IgD-negative memory B cell (primary cell): ENCODE results near the gene KCND1. TPM values are rescaled to one million over a fixed set of nuclear protein-coding genes. Genes with fewer than 3 reads are reported as not detected.

Experiments
- H3K27ac Mint-ChIP-seq, 3 donors: one replicate each; pipeline ENCODE4 v1.8.0; 2020 to 2022; ENCODE audit warnings: mild to moderate bottlenecking in 3 of 3, mixed read lengths in 3 of 3, moderate library complexity in 1 of 3
- H3K27me3 Mint-ChIP-seq: one replicate; pipeline ENCODE4 v1.8.0; 2021; ENCODE audit warnings: mixed read lengths
- H3K36me3 Mint-ChIP-seq: one replicate; pipeline ENCODE4 v1.8.0; 2020; ENCODE audit warnings: mild to moderate bottlenecking, mixed read lengths
- H3K4me1 Mint-ChIP-seq, 3 donors: one replicate each; pipeline ENCODE4 v1.8.0; 2020 to 2022; ENCODE audit warnings: mixed read lengths in 3 of 3, mild to moderate bottlenecking in 1 of 3
- H3K4me3 Mint-ChIP-seq, 4 donors: one replicate each; pipeline ENCODE4 v1.8.0; 2020 to 2022; ENCODE audit warnings: mild to moderate bottlenecking in 4 of 4, mixed read lengths in 4 of 4, moderate library complexity in 3 of 4
- H3K9me3 Mint-ChIP-seq, 3 donors: one replicate each; pipeline ENCODE4 v1.8.0; 2020 to 2021; ENCODE audit warnings: mixed read lengths in 3 of 3, mild to moderate bottlenecking in 1 of 3
- polyA plus RNA-seq: library from polyadenylated mRNA; unstranded; fragments of 300-500 nt; fragmentation: Illumina TruSeq; gene quantifications from one replicate; pipeline ENCODE4 v1.2.3, GENCODE V29; 2021

The KCND1 gene
- polyA plus RNA-seq, 1 donor from 2014 or later: 0.13 TPM

GRCh38 chrX:48961585-48962091, 10.0 kb downstream of the KCND1 start:
- Mint-ChIP-seq H3K27ac (peak overlapping the region in 2 of 3 donors; percentile 67 to 99), H3K9me3 (no peaks in the 10 kb centered on the region), H3K36me3 (no peaks in the 10 kb centered on the region), H3K27me3 (peaks cover 6% of the 10 kb centered on the region), H3K4me1 (peaks cover 18 to 36% (median 24%) of the 10 kb centered on the region in 3 donors), H3K4me3 (peak overlapping the region in 3 of 4 donors; percentile 10 to 57 (median 52))

DNA sequence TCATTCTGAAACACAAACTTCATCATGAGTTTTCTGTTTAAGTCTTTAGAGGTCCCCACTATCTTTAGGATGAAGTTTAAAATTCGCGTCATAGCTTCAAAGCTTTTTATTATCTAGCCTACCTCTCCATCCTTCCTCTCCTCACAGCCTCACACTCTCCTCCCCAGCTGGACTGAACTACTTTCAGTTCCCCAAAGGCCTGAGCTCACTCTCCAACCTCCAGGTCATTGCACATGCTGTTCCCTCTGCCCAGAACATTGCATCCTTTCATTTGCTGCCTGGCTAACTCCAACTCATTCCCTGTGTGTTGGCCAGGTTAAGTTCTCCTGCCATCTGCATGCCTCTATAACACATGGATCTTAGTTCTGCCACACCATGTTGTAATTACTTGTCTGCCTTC, 11.4 kb downstream of the KCND1 start:
- H3K4me1 Mint-ChIP-seq: peaks cover 18 to 38% (median 24%) of the 10 kb centered on the region in 3 donors
- H3K27me3 Mint-ChIP-seq: peaks cover 6% of the 10 kb centered on the region
- H3K4me3 Mint-ChIP-seq: peak overlapping the region in 3 of 4 donors; percentile 58 to 84 (median 81)
- no peaks in the 10 kb centered on the region for H3K36me3 Mint-ChIP-seq
- peak overlapping the region; percentile 29 to 99 (median 69) for H3K27ac Mint-ChIP-seq
- H3K9me3 Mint-ChIP-seq: no peaks in the 10 kb centered on the region

- H3K9me3 Mint-ChIP-seq: no peaks in the 10 kb centered on the region
- peak overlapping the region; percentile 98 to 100 (median 99) for H3K27ac Mint-ChIP-seq
- H3K27me3 Mint-ChIP-seq: peaks cover 6% of the 10 kb centered on the region
- peak overlapping the region; percentile 97 to 100 (median 98) for H3K4me3 Mint-ChIP-seq
- H3K4me1 Mint-ChIP-seq: peaks cover 18 to 41% (median 30%) of the 10 kb centered on the region in 3 donors
- no peaks in the 10 kb centered on the region for H3K36me3 Mint-ChIP-seq
Measured at GRCh38 chrX:48958635-48959094, 13.0 kb downstream of the KCND1 start.

GRCh38 chrX:48957827-48958634, 13.6 kb downstream of the KCND1 start:
- H3K4me1 Mint-ChIP-seq: peaks cover 18 to 44% (median 30%) of the 10 kb centered on the region in 3 donors
- peak overlapping the region; percentile 97 to 100 (median 98) for H3K4me3 Mint-ChIP-seq
- H3K9me3 Mint-ChIP-seq: no peaks in the 10 kb centered on the region

DNA sequence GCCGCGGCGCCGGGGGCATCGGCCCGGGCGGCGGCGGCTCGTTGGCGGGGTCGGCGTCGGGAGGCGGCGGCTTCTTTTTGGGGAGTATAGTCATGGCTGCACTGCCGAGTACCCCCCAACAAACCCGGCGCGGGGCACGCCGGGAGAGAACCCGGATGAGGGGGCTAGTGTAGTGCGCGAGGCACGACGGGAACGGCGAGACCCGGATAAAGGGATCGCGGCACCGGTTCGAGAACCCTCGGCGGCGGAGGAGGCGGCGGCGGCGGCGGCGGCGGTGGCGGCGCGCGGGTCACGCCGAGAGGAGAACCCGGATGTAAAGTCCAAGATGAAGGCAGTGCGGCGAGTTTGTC, 14.2 kb downstream of the KCND1 start, which contains the start of gene OTUD5:
Gene OTUD5 (minus strand): TSS at position 131 of the 350 bp plus-strand sequence. CDS start 37 bp downstream, at position 94.
- H3K4me1 Mint-ChIP-seq: peaks cover 18 to 48% (median 30%) of the 10 kb centered on the region in 3 donors
- peak within 1 kb of the TSS; percentile 97 to 100 (median 98) for H3K4me3 Mint-ChIP-seq
- H3K27me3 Mint-ChIP-seq: peaks cover 6% of the 10 kb centered on the region
- peak within 1 kb of the TSS; percentile 98 to 100 (median 99) for H3K27ac Mint-ChIP-seq
- H3K9me3 Mint-ChIP-seq: no peaks in the 10 kb centered on the region
- H3K36me3 Mint-ChIP-seq: no peaks in the 10 kb centered on the region

More at GRCh38 chrX:48957827-48958634, 13.6 kb downstream of the KCND1 start:
- Mint-ChIP-seq H3K36me3 (no peaks in the 10 kb centered on the region), H3K27ac (peak overlapping the region; percentile 98 to 100 (median 99)), H3K27me3 (peaks cover 6% of the 10 kb centered on the region)

- H3K27ac Mint-ChIP-seq: peak overlapping the region; percentile 86 to 99 (median 98)
- no peaks in the 10 kb centered on the region for H3K36me3 Mint-ChIP-seq
- peaks cover 17 to 46% (median 30%) of the 10 kb centered on the region in 3 donors for H3K4me1 Mint-ChIP-seq
- H3K4me3 Mint-ChIP-seq: peak overlapping the region; percentile 79 to 97 (median 88)
- no peaks in the 10 kb centered on the region for H3K9me3 Mint-ChIP-seq
- peaks cover 6% of the 10 kb centered on the region for H3K27me3 Mint-ChIP-seq
Measured at GRCh38 chrX:48956728-48957414, 14.8 kb downstream of the KCND1 start.

DNA sequence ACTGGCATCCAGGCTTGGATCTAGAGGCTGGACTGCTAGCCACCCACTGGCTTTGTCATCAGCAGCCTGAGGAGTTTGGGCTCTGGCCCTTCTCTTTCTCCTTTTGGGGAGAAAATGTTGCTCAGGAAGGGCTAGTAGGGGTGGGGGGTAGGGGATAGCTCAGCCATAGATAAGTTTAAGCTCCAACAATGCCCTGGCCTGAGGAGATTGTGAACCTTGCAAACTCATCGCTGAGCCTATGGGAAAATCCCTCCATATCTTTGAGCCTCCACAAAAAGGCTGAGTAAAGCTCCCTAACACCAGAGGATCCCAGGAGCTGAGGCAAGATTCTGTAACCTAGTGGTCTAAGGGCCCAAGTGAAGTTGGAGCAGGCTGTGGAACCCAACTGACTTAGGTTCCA, 23.1 kb downstream of the KCND1 start:
- no peaks in the 10 kb centered on the region for H3K9me3 Mint-ChIP-seq
- peaks cover 7 to 22% (median 10%) of the 10 kb centered on the region in 3 donors for H3K4me1 Mint-ChIP-seq
- H3K27ac Mint-ChIP-seq: peak overlapping the region in 2 of 3 donors; percentile 21 to 62
- H3K4me3 Mint-ChIP-seq: no peak overlapping the region
- H3K36me3 Mint-ChIP-seq: peaks cover 2% of the 10 kb centered on the region
- peaks cover 4% of the 10 kb centered on the region for H3K27me3 Mint-ChIP-seq

- Mint-ChIP-seq H3K4me3 (peak overlapping the region in 2 of 4 donors; percentile 38 to 39), H3K27ac (peak overlapping the region; percentile 16 to 84 (median 45)), H3K9me3 (no peaks in the 10 kb centered on the region), H3K36me3 (peaks cover 4% of the 10 kb centered on the region), H3K27me3 (peaks cover 4% of the 10 kb centered on the region), H3K4me1 (peaks cover 26 to 28% (median 28%) of the 10 kb centered on the region in 3 donors)
Measured at GRCh38 chrX:48945517-48946348, 25.9 kb downstream of the KCND1 start.

DNA sequence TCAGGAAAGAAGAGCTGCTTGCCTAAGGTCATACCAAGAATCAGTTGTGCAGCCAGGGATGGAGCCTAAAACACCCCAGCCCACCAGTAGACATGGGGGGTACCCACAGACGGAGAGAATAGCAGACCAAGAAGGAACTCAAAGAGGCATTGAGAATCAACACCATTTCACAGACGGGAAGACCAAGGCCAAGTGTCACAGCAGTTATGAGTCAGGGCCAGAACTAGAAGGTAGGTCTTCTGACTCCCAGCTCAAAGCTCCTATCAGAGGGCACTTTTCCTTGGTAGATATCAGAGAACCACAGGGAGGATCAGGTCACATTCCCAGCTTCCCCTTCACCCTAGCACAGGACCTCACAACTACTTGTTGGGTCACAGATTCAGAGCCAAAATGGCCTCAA, 28.7 kb downstream of the KCND1 start:
- H3K4me1 Mint-ChIP-seq: peaks cover 43 to 53% (median 51%) of the 10 kb centered on the region in 3 donors
- peaks cover 5% of the 10 kb centered on the region for H3K36me3 Mint-ChIP-seq
- H3K9me3 Mint-ChIP-seq: no peaks in the 10 kb centered on the region
- H3K27ac Mint-ChIP-seq: peak overlapping the region; percentile 83 to 99 (median 94)
- peak overlapping the region in 2 of 4 donors; percentile 25 to 43 for H3K4me3 Mint-ChIP-seq
- peaks cover 11% of the 10 kb centered on the region for H3K27me3 Mint-ChIP-seq

- Mint-ChIP-seq H3K4me1 (peaks cover 47 to 70% (median 66%) of the 10 kb centered on the region in 3 donors), H3K27ac (peak overlapping the region; percentile 98 to 99 (median 99)), H3K27me3 (peaks cover 9% of the 10 kb centered on the region), H3K9me3 (no peaks in the 10 kb centered on the region), H3K36me3 (peaks cover 13% of the 10 kb centered on the region), H3K4me3 (peak overlapping the region in 3 of 4 donors; percentile 64 to 89 (median 81))
Measured at GRCh38 chrX:48940404-48940955, 31.2 kb downstream of the KCND1 start.

GRCh38 chrX:48939524-48940228, 32.0 kb downstream of the KCND1 start:
- Mint-ChIP-seq H3K36me3 (peaks cover 13% of the 10 kb centered on the region), H3K27ac (peak overlapping the region; percentile 98 to 99 (median 99)), H3K4me1 (peaks cover 50 to 77% (median 73%) of the 10 kb centered on the region in 3 donors), H3K27me3 (peaks cover 9% of the 10 kb centered on the region), H3K4me3 (peak overlapping the region; percentile 77 to 89 (median 84)), H3K9me3 (no peaks in the 10 kb centered on the region)

DNA sequence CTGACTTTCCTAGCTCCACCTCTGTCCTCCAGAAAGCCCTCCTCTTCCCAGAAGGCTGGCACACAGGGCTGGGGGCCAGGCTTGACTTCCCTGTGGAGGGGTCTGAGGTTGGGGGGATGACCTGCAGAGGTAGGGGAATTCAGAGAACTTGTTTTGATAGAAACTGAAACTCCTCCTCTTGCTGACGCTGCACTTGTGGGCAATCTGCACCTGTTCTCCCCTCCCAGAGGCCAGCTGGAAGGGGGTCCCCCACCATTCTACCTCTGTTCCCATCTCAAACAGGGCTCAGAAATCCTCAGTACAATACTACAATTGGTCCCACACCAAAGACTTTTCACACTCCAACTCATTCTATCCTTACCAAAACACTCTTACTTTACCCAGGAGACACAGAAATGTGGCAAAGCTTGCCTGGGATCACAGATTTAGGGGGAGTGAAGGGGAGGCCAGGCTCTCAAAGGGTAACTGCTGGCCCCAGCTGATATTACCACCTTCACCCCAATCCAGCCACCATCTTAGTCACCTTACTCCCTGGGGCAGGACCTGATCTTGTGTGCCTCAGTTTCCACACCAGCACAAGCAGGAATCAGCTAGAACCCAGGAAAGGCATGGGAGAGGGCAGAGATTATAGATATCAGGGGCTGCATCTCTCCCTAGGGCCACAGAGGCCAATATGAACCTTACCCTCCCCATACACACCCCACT, 32.8 kb downstream of the KCND1 start:
- Mint-ChIP-seq H3K9me3 (no peaks in the 10 kb centered on the region), H3K27ac (peak overlapping the region; percentile 98 to 99 (median 99)), H3K4me3 (peak overlapping the region; percentile 77 to 89 (median 84)), H3K27me3 (peaks cover 9% of the 10 kb centered on the region), H3K36me3 (peaks cover 15% of the 10 kb centered on the region), H3K4me1 (peaks cover 58 to 81% (median 79%) of the 10 kb centered on the region in 3 donors)
